OCI-LY7 (cell line): ENCODE measurements around the gene PSMA3.

ENCODE experiments used
- CTCF ChIP-seq: fragments of 200-600 bp; sonication (generic); conservative IDR thresholded peaks from 2 replicates; pipeline ENCODE4 v1.5.1; 2014; ENCODE audit warnings: mild to moderate bottlenecking, antibody characterized with exemption, low read length, moderate library complexity, mixed read lengths
- EZH2phosphoT487 ChIP-seq: fragments of 200-600 bp; sonication (generic); IDR thresholded peaks from 2 replicates; pipeline ENCODE4 v1.6.1; 2018; ENCODE audit warnings: low read depth, borderline replicate concordance, mild to moderate bottlenecking, mixed run types, antibody characterized with exemption, low read length, moderate library complexity, mixed read lengths

DNA sequence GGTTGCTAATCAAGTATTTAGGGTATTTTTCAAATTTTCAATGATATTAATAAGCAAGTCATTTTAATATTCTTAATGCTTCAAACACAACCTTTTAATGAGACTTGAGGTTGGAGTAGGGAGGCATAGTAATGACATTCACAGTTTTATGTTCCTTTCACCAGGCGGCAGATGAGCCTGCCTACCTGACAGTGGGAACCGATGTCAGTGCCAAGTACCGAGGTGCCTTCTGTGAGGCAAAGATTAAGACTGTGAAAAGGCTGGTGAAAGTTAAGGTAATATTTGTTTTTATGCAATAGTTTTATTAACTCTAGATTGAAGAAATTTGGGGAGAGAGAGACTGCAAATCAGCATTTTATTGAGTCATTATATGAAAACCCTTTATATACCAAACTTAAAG is 56.8 kb downstream of the PSMA3 start:
- no peak for TF ChIP-seq EZH2phosphoT487
- no peak for TF ChIP-seq CTCF
